Measurements from ENCODE around the gene LRMDA.

GRCh38 chr10:75978213-75978612 lies 546.8 kb downstream of the LRMDA start:
- TF ChIP-seq CTCF (IDR thresholded peaks at IDR 0.05) (no peak), EZH2 (IDR thresholded peaks at IDR 0.05) (no peak), EZH2phosphoT487 (IDR thresholded peaks at IDR 0.05) (no peak)

Measured in neural progenitor cell (in vitro differentiated cells).